ENCODE data around the gene GCK. TPM values are rescaled to one million over a fixed set of nuclear protein-coding genes. Genes with fewer than 3 reads are reported as not detected.
A peak's percentile ranks its signal among the peaks of the same experiment; 100 is the strongest.

GCK gene
- total and polyA plus RNA-seq, 8 donors = 0.57 to 18.2 (median 1.0) TPM

- Histone ChIP-seq H3K9me3 (no peaks in the 10 kb centered on the region), H3K27ac (no peak overlapping the region), H3K4me1 (no peaks in the 10 kb centered on the region), H3K36me3 (no peaks in the 10 kb centered on the region), H3K4me3 (no peak overlapping the region), H3K27me3 (no peaks in the 10 kb centered on the region)
- FAIRE-seq (no peak), ATAC-seq (peak in 2 of 4 donors; percentile 11 to 39), DNase-seq (no peak)
- WGBS, 2 donors = 72 to 75% methylated on average over 20 to 22 of the region's 22 CpGs
- no peak for TF ChIP-seq CTCF (IDR thresholded peaks at IDR 0.05)
- intact Hi-C loops (cut with DNase I) = no loop called here
These were observed 46.5 kb upstream of the GCK start for GRCh38 chr7:44235582-44236332.

- no peaks in the 10 kb centered on the region for H3K27me3 ChIP-seq
- TF ChIP-seq CTCF (IDR thresholded peaks at IDR 0.05) = no peak
- ATAC-seq (no peak), FAIRE-seq (no peak), DNase-seq (no peak)
- no peaks in the 10 kb centered on the region for H3K36me3 ChIP-seq
- no peak overlapping the region for H3K27ac ChIP-seq
- intact Hi-C loops (cut with DNase I) = no loop called here
- WGBS, 2 donors = 82 to 83% methylated on average over 8 of the region's 8 CpGs
- H3K4me1 ChIP-seq = no peaks in the 10 kb centered on the region
- no peaks in the 10 kb centered on the region for H3K9me3 ChIP-seq
- H3K4me3 ChIP-seq = no peak overlapping the region
These were observed 45.8 kb upstream of the GCK start for GRCh38 chr7:44235066-44235465.

- Histone ChIP-seq H3K9me3 (no peaks in the 10 kb centered on the region), H3K27me3 (no peaks in the 10 kb centered on the region), H3K27ac (no peak overlapping the region), H3K4me1 (no peaks in the 10 kb centered on the region), H3K36me3 (no peaks in the 10 kb centered on the region), H3K4me3 (no peak overlapping the region)
- TF ChIP-seq CTCF (IDR thresholded peaks at IDR 0.05) = no peak
- DNase-seq (peak in 1 of 6 donors; percentile 72), ATAC-seq (no peak), FAIRE-seq (no peak)
- intact Hi-C loops (cut with DNase I) = no loop called here
- 75 to 76% methylated on average over 22 of the region's 22 CpGs for WGBS, 2 donors
These were observed 43.9 kb upstream of the GCK start for GRCh38 chr7:44232901-44233715.

- DNase-seq (peak in 1 of 6 donors; percentile 55), FAIRE-seq (no peak), ATAC-seq (no peak)
- intact Hi-C loops (cut with DNase I) = no loop called here
- Histone ChIP-seq H3K27ac (no peak overlapping the region), H3K27me3 (no peaks in the 10 kb centered on the region), H3K4me3 (no peak overlapping the region), H3K36me3 (no peaks in the 10 kb centered on the region), H3K9me3 (no peaks in the 10 kb centered on the region), H3K4me1 (no peaks in the 10 kb centered on the region)
- TF ChIP-seq CTCF (IDR thresholded peaks at IDR 0.05) = no peak
- whole genome bisulfite sequencing, 2 donors = 85% methylated on average over 12 to 13 of the region's 13 CpGs
These were observed 43.2 kb upstream of the GCK start for GRCh38 chr7:44232396-44232795.
